ENCODE measurements around the gene PSMA6. TPM values are rescaled to one million over a fixed set of nuclear protein-coding genes. Genes with fewer than 3 reads are reported as not detected.

Gene PSMA6
- total and polyA plus RNA-seq, 4 donors, result 87.5 to 151 (median 98.8) TPM

DNA sequence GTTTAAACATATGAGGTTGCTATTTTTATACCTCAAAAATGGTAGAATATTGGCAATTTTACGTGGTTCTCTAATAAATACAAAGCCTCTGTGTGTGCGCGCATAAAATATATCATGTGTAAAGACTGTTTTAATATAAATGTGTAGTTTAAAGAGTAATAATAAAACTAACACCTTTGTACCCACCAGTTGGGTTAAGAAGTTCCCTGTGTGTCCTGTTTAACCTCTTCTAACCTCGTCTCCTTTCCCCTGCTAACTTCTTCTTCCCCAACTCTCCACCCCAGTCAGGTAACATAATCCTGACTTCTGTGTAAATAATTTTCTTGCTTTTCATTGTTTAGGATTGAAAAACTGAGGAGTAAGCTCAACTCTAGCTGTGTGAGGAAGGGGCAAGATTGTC lies 47.6 kb upstream of the PSMA6 start:
- 90% methylated on average over 4 of the region's 4 CpGs for WGBS
- TF ChIP-seq RAD21 (IDR thresholded peaks at IDR 0.05) (no peak), REST (IDR thresholded peaks at IDR 0.05) (no peak), FOXA1 (IDR thresholded peaks at IDR 0.05) (no peak), YY1 (IDR thresholded peaks at IDR 0.05) (no peak), TAF1 (conservative IDR thresholded peaks at IDR 0.05) (no peak), ATF3 (IDR thresholded peaks at IDR 0.05) (no peak), EGR1 (IDR thresholded peaks at IDR 0.05; ENCODE audit: low read depth in 2 of 2) (no peak), HNF4G (IDR thresholded peaks at IDR 0.05) (no peak), GABPA (IDR thresholded peaks at IDR 0.05 in 1 of 2, conservative IDR thresholded peaks at IDR 0.05 in 1 of 2) (no peak), SP1 (IDR thresholded peaks at IDR 0.05) (no peak), CTCF (IDR thresholded peaks at IDR 0.05; ENCODE audit: low read depth, low read length, missing input control) (no peak)
- TF ChIP-seq, protein P1, sequence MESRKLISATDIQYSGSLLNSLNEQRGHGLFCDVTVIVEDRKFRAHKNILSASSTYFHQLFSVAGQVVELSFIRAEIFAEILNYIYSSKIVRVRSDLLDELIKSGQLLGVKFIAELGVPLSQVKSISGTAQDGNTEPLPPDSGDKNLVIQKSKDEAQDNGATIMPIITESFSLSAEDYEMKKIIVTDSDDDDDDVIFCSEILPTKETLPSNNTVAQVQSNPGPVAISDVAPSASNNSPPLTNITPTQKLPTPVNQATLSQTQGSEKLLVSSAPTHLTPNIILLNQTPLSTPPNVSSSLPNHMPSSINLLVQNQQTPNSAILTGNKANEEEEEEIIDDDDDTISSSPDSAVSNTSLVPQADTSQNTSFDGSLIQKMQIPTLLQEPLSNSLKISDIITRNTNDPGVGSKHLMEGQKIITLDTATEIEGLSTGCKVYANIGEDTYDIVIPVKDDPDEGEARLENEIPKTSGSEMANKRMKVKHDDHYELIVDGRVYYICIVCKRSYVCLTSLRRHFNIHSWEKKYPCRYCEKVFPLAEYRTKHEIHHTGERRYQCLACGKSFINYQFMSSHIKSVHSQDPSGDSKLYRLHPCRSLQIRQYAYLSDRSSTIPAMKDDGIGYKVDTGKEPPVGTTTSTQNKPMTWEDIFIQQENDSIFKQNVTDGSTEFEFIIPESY (IDR thresholded peaks at IDR 0.05), result no peak
- Histone ChIP-seq H3K27me3 (ENCODE audit: control insufficient read depth in 4 of 4, insufficient read depth in 4 of 4, low read length in 3 of 4) (no peaks in the 10 kb centered on the region), H3K9ac (ENCODE audit: low read depth in 1 of 2, low read length in 2 of 2) (no peak overlapping the region), H3K4me3 (ENCODE audit: low read depth in 1 of 3, low read length in 3 of 3) (no peak overlapping the region), H3K4me1 (ENCODE audit: control insufficient read depth in 4 of 4, insufficient read depth in 4 of 4, low read length in 3 of 4) (no peaks in the 10 kb centered on the region), H3K36me3 (ENCODE audit: control insufficient read depth in 4 of 4, insufficient read depth in 3 of 4, low read depth in 1 of 4, low read length in 3 of 4) (no peaks in the 10 kb centered on the region), H3K9me3 (ENCODE audit: control insufficient read depth in 4 of 4, low read length in 3 of 4) (no peaks in the 10 kb centered on the region), H3K27ac (ENCODE audit: low read depth in 1 of 2, low read length in 2 of 2) (no peak overlapping the region)
- DNase-seq (ENCODE audit: low spot score), result no peak

- Histone ChIP-seq H3K9ac (ENCODE audit: low read depth in 1 of 2, low read length in 2 of 2) (no peak overlapping the region), H3K27me3 (ENCODE audit: control insufficient read depth in 4 of 4, insufficient read depth in 4 of 4, low read length in 3 of 4) (no peaks in the 10 kb centered on the region), H3K4me3 (ENCODE audit: low read depth in 1 of 3, low read length in 3 of 3) (no peak overlapping the region), H3K4me1 (ENCODE audit: control insufficient read depth in 4 of 4, insufficient read depth in 4 of 4, low read length in 3 of 4) (no peaks in the 10 kb centered on the region), H3K27ac (ENCODE audit: low read depth in 1 of 2, low read length in 2 of 2) (no peak overlapping the region), H3K9me3 (ENCODE audit: control insufficient read depth in 4 of 4, low read length in 3 of 4) (no peaks in the 10 kb centered on the region), H3K36me3 (ENCODE audit: control insufficient read depth in 4 of 4, insufficient read depth in 3 of 4, low read depth in 1 of 4, low read length in 3 of 4) (no peaks in the 10 kb centered on the region)
- TF ChIP-seq YY1 (IDR thresholded peaks at IDR 0.05) (no peak), HNF4A (conservative IDR thresholded peaks at IDR 0.05) (no peak), JUND (IDR thresholded peaks at IDR 0.05) (no peak), HNF4G (IDR thresholded peaks at IDR 0.05) (no peak), FOXA2 (IDR thresholded peaks at IDR 0.05) (no peak), SP1 (IDR thresholded peaks at IDR 0.05) (no peak), NR2F2 (IDR thresholded peaks at IDR 0.05) (no peak), REST (IDR thresholded peaks at IDR 0.05) (no peak), EGR1 (IDR thresholded peaks at IDR 0.05; ENCODE audit: low read depth in 2 of 2) (no peak), TAF1 (conservative IDR thresholded peaks at IDR 0.05) (no peak), ATF3 (IDR thresholded peaks at IDR 0.05) (no peak), FOXA1 (IDR thresholded peaks at IDR 0.05) (no peak), MAX (IDR thresholded peaks at IDR 0.05) (no peak), CTCF (IDR thresholded peaks at IDR 0.05; ENCODE audit: low read depth, low read length, missing input control) (no peak), GABPA (IDR thresholded peaks at IDR 0.05 in 1 of 2, conservative IDR thresholded peaks at IDR 0.05 in 1 of 2) (no peak), RAD21 (IDR thresholded peaks at IDR 0.05) (no peak)
- DNase-seq (ENCODE audit: low spot score), result no peak
- 98% methylated on average over 4 of the region's 4 CpGs for WGBS
Observed at GRCh38 chr14:35245051-35245450, 47.1 kb upstream of the PSMA6 start.
